ENCODE results near the gene VSIG2. TPM values are rescaled to one million over a fixed set of nuclear protein-coding genes. Genes with fewer than 3 reads are reported as not detected.

The VSIG2 gene
- total RNA-seq, 1 donor from 2014 or later, result 2.6 TPM

DNA sequence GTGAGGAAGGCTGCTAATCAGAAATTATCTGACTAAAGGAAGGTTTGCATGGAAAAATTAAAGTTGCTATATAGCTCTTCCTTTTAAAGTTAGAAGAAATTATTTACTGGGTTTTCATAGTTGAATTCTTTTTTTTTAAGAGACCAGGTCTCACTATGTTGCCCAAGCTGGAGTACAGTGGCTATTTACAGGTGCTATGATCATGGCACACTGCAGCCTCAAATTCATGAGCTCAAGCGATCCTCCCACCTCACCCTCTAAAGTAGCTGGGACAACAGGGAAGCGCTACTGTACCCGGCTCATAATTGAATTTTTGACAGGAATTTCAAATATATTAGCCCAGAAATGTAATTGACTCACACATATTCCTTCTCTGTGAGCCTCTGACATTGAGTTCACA lies 44.3 kb upstream of the VSIG2 start:
- Mint-ChIP-seq H3K9me3 (ENCODE audit: low read depth) (no peaks in the 10 kb centered on the region), H3K27me3 (no peaks in the 10 kb centered on the region), H3K27ac (no peak overlapping the region), H3K4me1 (ENCODE audit: low read depth) (peaks cover 15% of the 10 kb centered on the region), H3K4me3 (ENCODE audit: low read depth) (no peak overlapping the region), H3K36me3 (ENCODE audit: insufficient read depth) (no peaks in the 10 kb centered on the region)
- TF ChIP-seq CTCF (IDR thresholded peaks at IDR 0.05; ENCODE audit: unreplicated experiment), result no peak
- DNase-seq (ENCODE audit: low spot score, unreplicated experiment), result no peak

GRCh38 chr11:124793466-124794278 lies 41.6 kb upstream of the VSIG2 start:
- TF ChIP-seq CTCF (IDR thresholded peaks at IDR 0.05; ENCODE audit: unreplicated experiment), result peak; percentile 78
- no peaks in the 10 kb centered on the region for H3K27me3 Mint-ChIP-seq
- H3K36me3 Mint-ChIP-seq (ENCODE audit: insufficient read depth), result no peaks in the 10 kb centered on the region
- DNase-seq (ENCODE audit: low spot score, unreplicated experiment), result no peak
- H3K4me1 Mint-ChIP-seq (ENCODE audit: low read depth), result peaks cover 11% of the 10 kb centered on the region
- no peak overlapping the region for H3K27ac Mint-ChIP-seq
- no peak overlapping the region for H3K4me3 Mint-ChIP-seq (ENCODE audit: low read depth)
- H3K9me3 Mint-ChIP-seq (ENCODE audit: low read depth), result no peaks in the 10 kb centered on the region

GRCh38 chr11:124791626-124792341 lies 39.7 kb upstream of the VSIG2 start:
- Mint-ChIP-seq H3K27me3 (no peaks in the 10 kb centered on the region), H3K9me3 (ENCODE audit: low read depth) (no peaks in the 10 kb centered on the region), H3K36me3 (ENCODE audit: insufficient read depth) (no peaks in the 10 kb centered on the region), H3K27ac (no peak overlapping the region), H3K4me1 (ENCODE audit: low read depth) (peaks cover 2% of the 10 kb centered on the region), H3K4me3 (ENCODE audit: low read depth) (no peak overlapping the region)
- DNase-seq (ENCODE audit: low spot score, unreplicated experiment), result no peak
- no peak for TF ChIP-seq CTCF (IDR thresholded peaks at IDR 0.05; ENCODE audit: unreplicated experiment)

GRCh38 chr11:124788521-124788920 lies 36.5 kb upstream of the VSIG2 start:
- no peak for TF ChIP-seq CTCF (IDR thresholded peaks at IDR 0.05; ENCODE audit: unreplicated experiment)
- Mint-ChIP-seq H3K27me3 (no peaks in the 10 kb centered on the region), H3K9me3 (ENCODE audit: low read depth) (no peaks in the 10 kb centered on the region), H3K36me3 (ENCODE audit: insufficient read depth) (no peaks in the 10 kb centered on the region), H3K27ac (no peak overlapping the region), H3K4me1 (ENCODE audit: low read depth) (peaks cover 6% of the 10 kb centered on the region), H3K4me3 (ENCODE audit: low read depth) (no peak overlapping the region)
- no peak for DNase-seq (ENCODE audit: low spot score, unreplicated experiment)

DNA sequence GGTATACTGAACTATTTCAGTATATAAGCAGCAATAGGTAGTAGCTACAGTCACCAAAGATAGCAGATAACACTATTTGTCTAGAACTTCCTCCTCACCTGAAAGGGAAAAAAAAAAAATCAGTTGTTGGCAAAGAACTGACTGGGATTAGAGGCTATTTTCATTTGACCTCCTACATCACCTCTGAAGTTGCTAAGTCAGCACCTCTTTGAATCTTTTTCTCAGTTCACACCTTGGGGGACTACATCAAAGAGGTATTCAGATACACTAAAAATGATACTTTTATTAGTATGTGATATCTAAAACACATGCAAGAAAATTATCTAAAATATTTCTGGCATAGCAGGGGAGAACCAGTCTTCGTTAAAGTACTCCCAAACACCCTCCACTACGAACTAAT lies 32.0 kb upstream of the VSIG2 start:
- Mint-ChIP-seq H3K4me3 (ENCODE audit: low read depth) (no peak overlapping the region), H3K4me1 (ENCODE audit: low read depth) (peaks cover 12% of the 10 kb centered on the region), H3K27ac (no peak overlapping the region), H3K9me3 (ENCODE audit: low read depth) (no peaks in the 10 kb centered on the region), H3K27me3 (no peaks in the 10 kb centered on the region), H3K36me3 (ENCODE audit: insufficient read depth) (no peaks in the 10 kb centered on the region)
- no peak for DNase-seq (ENCODE audit: low spot score, unreplicated experiment)
- no peak for TF ChIP-seq CTCF (IDR thresholded peaks at IDR 0.05; ENCODE audit: unreplicated experiment)
